GM19035 (cell line): ENCODE results near the gene TAF11.
A peak's percentile ranks its signal among the peaks of the same experiment; 100 is the strongest.
"Not testable (repeated sequence)": the region's sequence is repeated elsewhere in the genome, so short reads cannot be mapped to it uniquely, and the experiment has no call there.

ENCODE experiments used
- ATAC-seq: cut with Tn5 transposase; IDR thresholded peaks from one replicate; pipeline ENCODE4 v1.9.1; 2021; ENCODE audit not compliant: unreplicated experiment

TAF11 gene

DNA sequence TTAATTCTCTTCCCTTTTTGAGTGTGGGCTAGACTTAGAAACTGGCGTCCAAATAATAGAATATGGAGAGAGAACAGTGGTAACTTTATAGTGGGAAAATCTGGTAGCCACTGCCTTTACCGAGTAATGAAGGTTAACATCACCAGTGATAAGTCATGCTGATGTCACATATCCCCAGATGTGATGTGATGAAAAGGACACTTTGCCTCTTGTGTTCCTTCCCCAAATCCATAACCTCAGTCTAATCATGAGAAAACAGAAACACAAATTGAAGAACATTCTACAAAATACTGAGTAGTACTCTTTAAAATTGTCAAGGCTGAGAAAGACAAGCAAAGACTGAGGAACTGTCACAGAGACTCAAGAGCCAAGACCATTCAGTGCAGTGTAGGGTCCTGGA is 19.0 kb upstream of the TAF11 start:
- no peak for ATAC-seq

DNA sequence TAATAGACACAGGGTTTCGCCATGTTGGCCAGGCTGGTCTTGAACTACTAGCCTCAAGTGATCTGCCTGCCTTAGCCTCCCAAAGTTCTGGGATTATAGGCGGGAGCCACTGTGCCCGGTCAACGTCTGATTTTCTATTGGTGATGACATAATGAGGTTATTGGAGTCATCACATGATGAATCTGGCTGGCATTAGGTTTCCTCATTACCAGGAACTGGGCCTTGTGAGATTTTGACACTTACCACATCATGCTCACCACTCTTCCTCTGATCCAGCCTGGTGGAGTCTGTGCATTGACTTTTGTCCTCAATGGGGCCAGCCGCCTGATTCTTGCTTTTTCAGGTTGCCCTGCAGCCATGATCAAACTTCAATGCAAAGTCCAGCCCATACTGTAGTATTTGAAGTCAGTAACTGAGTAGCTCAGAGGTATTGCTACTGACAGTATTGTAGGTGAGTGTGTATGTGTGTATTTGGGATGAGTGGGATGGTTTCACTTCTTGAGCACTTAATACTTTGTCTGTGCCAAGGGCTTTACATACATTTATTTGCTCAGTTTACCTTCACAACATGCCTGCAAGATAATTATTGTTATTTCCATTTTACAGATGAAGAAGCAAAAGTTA is 17.3 kb upstream of the TAF11 start:
- ATAC-seq, result no peak

- no peak for ATAC-seq
Observed at GRCh38 chr6:34901930-34902329, 14.1 kb upstream of the TAF11 start.

DNA sequence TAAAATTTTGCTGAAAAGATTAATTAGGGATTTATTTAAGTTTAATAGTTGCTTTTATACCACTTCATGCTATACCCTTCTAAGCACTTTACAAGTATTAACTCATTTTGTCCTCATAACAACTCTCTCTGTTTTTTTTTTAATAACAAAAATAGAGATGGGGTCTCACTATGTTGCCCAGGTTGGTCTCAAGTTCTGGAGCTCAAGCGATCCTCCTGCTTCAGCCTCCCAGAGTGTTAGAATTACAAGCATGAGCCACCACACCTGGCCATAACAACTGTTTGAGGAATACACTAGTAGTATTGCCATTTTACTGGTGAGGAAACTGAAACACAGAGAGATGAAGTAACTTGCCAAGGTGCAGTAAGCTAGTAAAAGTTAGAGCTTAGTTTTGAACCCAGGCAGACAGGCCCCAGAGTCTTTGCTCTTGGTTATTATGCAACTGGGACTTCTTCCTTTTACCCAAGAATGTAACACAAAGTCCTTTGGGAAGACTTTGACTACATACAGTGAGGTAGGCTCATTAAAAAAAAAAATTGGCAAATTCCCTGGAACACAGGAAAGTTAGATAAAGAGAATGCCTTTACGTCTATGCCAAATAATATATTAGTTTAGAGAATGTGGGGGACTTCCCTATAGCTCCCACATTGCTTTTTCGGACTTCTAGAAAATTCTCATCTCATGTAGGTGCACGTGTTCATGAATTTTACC is 12.6 kb upstream of the TAF11 start:
- no peak for ATAC-seq

GRCh38 chr6:34899748-34900147 is 11.9 kb upstream of the TAF11 start:
- not testable (repeated sequence) for ATAC-seq

- no peak for ATAC-seq
Observed at GRCh38 chr6:34897716-34898115, 9.9 kb upstream of the TAF11 start.

GRCh38 chr6:34897130-34897529 is 9.3 kb upstream of the TAF11 start:
- ATAC-seq, result no peak

GRCh38 chr6:34894693-34895092 is 6.9 kb upstream of the TAF11 start:
- no peak for ATAC-seq

- no peak for ATAC-seq
Observed at GRCh38 chr6:34891296-34891695, 3.5 kb upstream of the TAF11 start.

GRCh38 chr6:34890533-34890925 is 2.7 kb upstream of the TAF11 start:
- no peak for ATAC-seq

DNA sequence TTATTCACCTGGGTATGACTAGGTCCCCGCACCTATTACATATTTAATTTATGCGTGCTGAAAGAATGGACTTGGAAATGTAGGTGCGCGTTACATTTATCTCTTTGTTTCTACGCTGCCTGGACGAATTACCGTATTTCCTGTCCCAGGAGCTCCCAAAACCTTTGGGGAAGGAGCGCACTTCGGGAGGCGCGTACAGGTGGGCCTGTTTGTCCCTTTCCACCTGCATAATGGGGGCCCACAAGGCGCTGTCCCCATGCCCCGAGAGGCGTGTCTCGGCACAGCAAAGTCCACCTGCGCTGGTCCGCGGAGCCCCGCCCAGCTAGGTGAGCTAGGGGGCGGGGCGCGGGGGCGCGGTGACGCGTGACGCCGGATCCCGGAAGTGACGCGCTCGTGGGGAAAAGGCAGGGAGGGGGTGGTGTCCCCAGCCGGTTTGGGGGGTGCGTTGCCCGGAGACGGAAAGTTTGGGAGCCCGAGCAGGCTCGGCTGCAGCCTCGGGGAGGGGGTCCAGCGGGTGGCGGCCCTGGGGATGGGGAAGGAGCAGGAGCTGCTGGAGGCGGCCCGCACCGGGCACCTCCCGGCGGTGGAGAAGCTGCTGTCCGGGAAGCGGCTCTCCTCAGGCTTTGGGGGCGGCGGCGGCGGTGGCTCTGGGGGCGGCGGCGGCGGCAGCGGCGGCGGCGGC is 1.2 kb upstream of the TAF11 start, which contains the start of gene ANKS1A:
Gene ANKS1A (plus strand): TSS at position 382 of the 682 bp plus-strand sequence. CDS start 148 bp downstream, at position 530.
- ATAC-seq, result peak; percentile 57

- ATAC-seq, result no peak
Observed at GRCh38 chr6:34888514-34888856, 643 bp upstream of the TAF11 start.

- not testable (repeated sequence) for ATAC-seq
Observed at GRCh38 chr6:34885837-34886236, 2.0 kb downstream of the TAF11 start.

DNA sequence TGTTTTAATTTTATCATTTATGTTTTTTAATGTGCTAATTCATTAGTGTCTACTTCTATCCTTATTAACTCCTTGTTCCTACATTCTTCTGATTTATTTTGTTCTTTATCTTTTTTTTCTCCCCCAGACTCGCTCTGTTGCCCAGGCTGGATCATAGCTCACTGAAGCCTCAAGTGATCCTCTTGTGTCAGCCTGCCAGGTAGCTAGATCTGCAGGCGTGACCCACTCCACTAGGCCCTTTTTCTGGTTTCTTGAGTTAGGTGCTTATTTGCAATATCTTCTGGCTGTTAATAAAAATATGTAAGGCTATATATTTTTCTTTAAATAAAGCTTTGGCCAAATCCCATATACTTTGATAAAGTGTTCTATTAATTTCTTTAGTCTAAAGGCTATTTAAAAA is 2.8 kb downstream of the TAF11 start:
- no peak for ATAC-seq

GRCh38 chr6:34884073-34884472 is 3.8 kb downstream of the TAF11 start:
- not testable (repeated sequence) for ATAC-seq

DNA sequence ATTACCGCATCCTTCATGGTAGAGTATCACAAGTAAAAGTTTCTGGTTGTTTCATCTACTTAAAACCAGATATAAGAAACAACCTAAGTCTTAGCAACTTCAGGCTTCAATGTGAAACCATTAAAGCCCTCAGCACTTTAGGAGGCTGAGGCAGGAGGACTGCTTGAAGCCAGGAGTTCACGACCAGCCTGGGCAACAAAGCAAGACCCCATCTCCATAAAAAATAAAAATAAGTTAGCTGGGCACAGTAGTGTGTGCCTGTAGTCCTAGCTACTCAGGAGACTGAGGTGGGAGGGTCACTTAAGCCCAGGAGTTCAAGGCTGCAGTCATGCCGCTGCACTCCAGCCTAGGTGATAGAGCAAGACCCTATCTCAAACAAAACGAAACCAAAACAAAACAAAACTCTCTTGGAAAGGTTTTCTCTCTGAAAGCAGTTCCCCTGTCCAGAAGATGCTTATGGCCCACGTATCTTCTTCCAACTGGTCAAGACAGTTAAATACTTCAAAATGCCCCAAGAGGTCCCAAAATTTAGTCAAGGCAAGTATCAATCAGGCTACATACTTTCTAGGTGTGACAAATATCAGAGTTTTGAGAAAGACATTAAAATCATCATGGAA is 9.9 kb downstream of the TAF11 start:
- ATAC-seq, result no peak

DNA sequence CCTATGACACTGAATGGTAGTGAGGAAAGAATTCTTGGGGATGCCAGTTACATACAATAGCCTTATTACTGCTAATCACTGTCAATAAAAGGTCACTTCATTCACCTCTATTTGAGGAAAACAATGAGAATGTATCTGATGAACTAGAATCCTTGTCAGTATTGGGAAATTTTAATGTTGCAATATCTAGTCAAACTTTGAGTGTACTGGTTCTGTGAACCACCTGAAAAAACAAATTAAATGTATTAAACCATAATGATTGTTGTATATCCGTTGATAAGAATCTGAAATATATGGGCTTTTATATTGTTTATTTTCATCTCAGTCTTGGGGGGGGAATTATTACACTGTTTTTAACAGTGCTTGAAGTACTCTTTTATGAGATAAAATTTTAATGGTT is 10.6 kb downstream of the TAF11 start:
- no peak for ATAC-seq

DNA sequence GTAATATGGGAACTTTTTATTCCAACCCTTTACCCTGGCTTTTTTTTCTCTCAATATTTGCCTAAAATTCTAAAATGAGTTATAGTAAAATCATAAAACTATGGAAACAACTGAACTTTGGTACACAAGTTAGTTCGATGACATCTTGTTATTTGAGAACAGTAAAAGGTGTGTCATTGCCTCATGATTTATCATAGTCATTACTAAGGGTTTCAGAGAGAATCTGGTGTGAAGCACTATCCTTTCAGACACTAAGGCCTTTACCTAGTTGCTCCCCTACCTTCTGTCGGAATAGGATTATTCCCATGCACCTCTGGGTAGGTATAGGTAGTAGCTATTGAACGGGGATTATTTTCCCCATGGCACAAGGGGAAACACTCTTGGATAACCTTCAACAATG is 11.4 kb downstream of the TAF11 start:
- ATAC-seq, result no peak

DNA sequence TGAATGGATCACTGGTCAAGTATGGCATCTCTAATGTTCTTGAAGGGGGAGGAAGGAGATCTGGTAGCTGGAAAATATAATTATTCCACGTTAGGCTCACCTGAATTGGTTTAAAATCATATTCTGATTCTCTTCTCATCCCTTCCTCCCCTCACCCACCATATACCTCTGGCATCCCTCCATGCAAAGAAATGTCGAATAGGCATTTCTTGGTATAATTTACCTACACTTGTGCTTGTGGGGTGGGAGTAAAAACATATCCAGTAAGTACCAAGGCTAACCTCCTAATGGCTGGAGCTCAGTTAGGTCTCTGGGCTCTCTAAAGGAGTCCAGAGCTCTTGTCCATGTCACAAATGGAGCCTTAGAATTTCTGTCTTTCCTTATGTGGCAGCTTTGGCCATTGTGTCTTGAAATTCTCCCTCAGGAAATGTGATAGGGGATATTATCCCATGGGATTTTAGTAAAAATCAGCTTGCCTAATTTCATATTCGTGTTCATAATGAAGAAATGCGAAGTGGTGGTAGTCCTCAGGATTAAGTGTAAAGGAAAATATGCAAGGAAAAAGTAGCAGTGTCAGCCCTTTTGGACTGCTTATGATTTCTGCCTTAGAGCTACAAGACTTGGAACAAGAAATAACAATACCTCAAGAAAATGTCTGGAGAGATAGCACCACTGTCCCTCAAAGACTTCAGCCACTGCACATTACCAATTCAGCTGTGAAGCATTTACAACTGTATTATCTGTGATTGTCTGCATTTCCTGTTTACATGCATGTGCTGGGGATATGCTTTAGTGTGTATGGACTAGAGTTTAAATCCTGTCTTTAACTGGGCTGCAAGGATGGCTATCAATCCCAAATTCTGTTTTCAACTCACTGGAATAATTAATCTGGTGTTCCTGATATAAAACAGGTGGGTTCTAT is 12.3 kb downstream of the TAF11 start:
- ATAC-seq, result no peak

DNA sequence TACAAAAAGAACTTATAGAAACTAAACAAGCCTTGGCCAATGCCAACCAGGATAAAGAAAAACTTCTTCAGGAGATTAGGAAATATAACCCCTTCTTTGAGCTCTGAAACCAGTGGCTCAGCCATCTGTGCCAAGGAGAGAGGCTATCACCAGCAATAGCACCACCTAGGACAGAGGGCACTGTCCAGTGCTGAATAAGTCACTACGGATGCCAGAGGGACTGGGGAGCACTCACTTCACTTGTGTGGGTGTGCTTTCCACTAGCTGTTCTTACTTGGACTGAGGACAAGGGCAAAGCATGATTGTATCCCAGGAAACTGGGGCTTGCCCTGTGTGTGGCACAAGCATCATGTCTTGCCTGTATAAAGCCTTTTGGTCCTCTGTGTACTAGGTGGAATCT is 15.5 kb downstream of the TAF11 start:
- no peak for ATAC-seq

- ATAC-seq, result no peak
Observed at GRCh38 chr6:34871853-34872252, 16.0 kb downstream of the TAF11 start.
